MCF 10A (cell line): ENCODE data around the gene SLC23A3. TPM values are rescaled to one million over a fixed set of nuclear protein-coding genes. Genes with fewer than 3 reads are reported as not detected.

Experiments used
- BruUV-seq: library from RNA; stranded (reverse); fragments of 400-500 nt; replicated peaks from 2 replicates; lab custom pipeline; 2021; lab: Mats Ljungman, UMichigan
- CTCF ChIA-PET: fragments of 300-600 bp; sonication (Branson Sonifier 250); formaldehyde crosslinking; extraction: SDS; loops from one replicate; lab custom pipeline; 2021; ENCODE audit warnings: antibody characterized with exemption, inconsistent platforms; lab: Yijun Ruan, JAX
- POLR2A ChIA-PET: fragments of 300-600, 350-650 bp; sonication (Branson Sonifier 250); formaldehyde crosslinking; extraction: SDS; loops from one replicate; lab custom pipeline; 2020; ENCODE audit warnings: antibody characterized with exemption, inconsistent platforms; lab: Yijun Ruan, JAX
- DNase-seq: peaks from one replicate; pipeline ENCODE4 v3.0.0-alpha.2; 2018; ENCODE audit not compliant: unreplicated experiment
- H3K27ac Mint-ChIP-seq: one replicate; pipeline ENCODE4 v1.8.0; 2022; ENCODE audit warnings: mild to moderate bottlenecking, low read depth, mixed read lengths; ENCODE audit not compliant: unreplicated experiment
- H3K27me3 Mint-ChIP-seq: one replicate; pipeline ENCODE4 v1.8.0; 2022; ENCODE audit warnings: mixed read lengths; ENCODE audit not compliant: insufficient read depth, unreplicated experiment
- H3K36me3 Mint-ChIP-seq: one replicate; pipeline ENCODE4 v1.8.0; 2022; ENCODE audit warnings: mild to moderate bottlenecking, moderate library complexity, mixed read lengths; ENCODE audit not compliant: insufficient read depth, unreplicated experiment
- H3K4me1 Mint-ChIP-seq: one replicate; pipeline ENCODE4 v1.8.0; 2022; ENCODE audit warnings: mixed read lengths; ENCODE audit not compliant: insufficient read depth, unreplicated experiment
- H3K4me3 Mint-ChIP-seq: one replicate; pipeline ENCODE4 v1.8.0; 2022; ENCODE audit warnings: mild to moderate bottlenecking, moderate library complexity, mixed read lengths; ENCODE audit not compliant: unreplicated experiment
- H3K9me3 Mint-ChIP-seq: one replicate; pipeline ENCODE4 v1.8.0; 2022; ENCODE audit warnings: mixed read lengths; ENCODE audit not compliant: unreplicated experiment
- CTCF ChIP-seq: fragments of 200-600 bp; IDR thresholded peaks from one replicate; pipeline ENCODE4 v1.8.0; 2022; ENCODE audit warnings: antibody characterized with exemption, mild to moderate bottlenecking; ENCODE audit not compliant: unreplicated experiment
- intact Hi-C: fragments of 100-400 bp; cut with micrococcal nuclease; formaldehyde crosslinking; loops from 2 replicates; pipeline ENCODE4 v1.14.1; 2022
- total RNA-seq: library from RNA; stranded (reverse); gene quantifications from 2 replicates; pipeline ENCODE4 v1.2.3, GENCODE V29; 2022

Gene SLC23A3
- total RNA-seq, 1 experiment from 2014 or later, result 1.7 TPM

GRCh38 chr2:219213486-219214071, 43.8 kb upstream of the SLC23A3 start:
- DNase-seq, result no peak
- Mint-ChIP-seq H3K36me3 (peaks cover 66% of the 10 kb centered on the region), H3K9me3 (no peaks in the 10 kb centered on the region), H3K27me3 (no peaks in the 10 kb centered on the region), H3K4me3 (no peak overlapping the region), H3K27ac (peak overlapping the region; percentile 40), H3K4me1 (peaks cover 1% of the 10 kb centered on the region)
- POLR2A ChIA-PET, result interaction anchor here (2.0 kb wide), 1 partner anchor 16 kb away, joined by 7 read pairs; the partner anchor contains the start of genes ANKZF1 and ATG9A
- no TSS peak for BruUV-seq
- CTCF ChIA-PET, result interaction anchor here (0.9 to 1.0 kb wide), 2 partner anchors 78 to 81 kb away, joined by 3 to 4 read pairs; no protein-coding TSS in a partner anchor
- no peak for TF ChIP-seq CTCF
- intact Hi-C loops, result no loop called here

- CTCF ChIA-PET, result interaction anchor here (0.6 to 1.0 kb wide), 5 partner anchors 20 to 250 kb away, joined by 3 to 4 read pairs (median 4); no protein-coding TSS in a partner anchor
- Mint-ChIP-seq H3K36me3 (peaks cover 67% of the 10 kb centered on the region), H3K4me3 (no peak overlapping the region), H3K27me3 (no peaks in the 10 kb centered on the region), H3K9me3 (no peaks in the 10 kb centered on the region), H3K4me1 (peaks cover 7% of the 10 kb centered on the region), H3K27ac (no peak overlapping the region)
- intact Hi-C loops, result no loop called here
- no TSS peak for BruUV-seq
- POLR2A ChIA-PET, result interaction anchor here (2.0 kb wide), 1 partner anchor 16 kb away, joined by 7 read pairs; the partner anchor contains the start of genes ANKZF1 and ATG9A
- no peak for DNase-seq
- TF ChIP-seq CTCF, result no peak
Observed at GRCh38 chr2:219213026-219213415, 43.2 kb upstream of the SLC23A3 start.

- no peak for DNase-seq
- BruUV-seq, result no TSS peak
- TF ChIP-seq CTCF, result no peak
- ChIA-PET POLR2A (interaction anchor here (0.7 kb wide), 1 partner anchor 34 kb away, joined by 3 read pairs; no protein-coding TSS in a partner anchor), CTCF (interaction anchor here (0.6 to 1.8 kb wide), 5 partner anchors 39 to 844 kb away, joined by 3 to 6 read pairs (median 4); no protein-coding TSS in a partner anchor)
- peaks cover 62% of the 10 kb centered on the region for H3K36me3 Mint-ChIP-seq
- H3K9me3 Mint-ChIP-seq, result no peaks in the 10 kb centered on the region
- H3K4me1 Mint-ChIP-seq, result peaks cover 15% of the 10 kb centered on the region
- H3K4me3 Mint-ChIP-seq, result no peak overlapping the region
- H3K27me3 Mint-ChIP-seq, result no peaks in the 10 kb centered on the region
- no peak overlapping the region for H3K27ac Mint-ChIP-seq
- intact Hi-C loops, result no loop called here
Observed at GRCh38 chr2:219210886-219211362, 41.1 kb upstream of the SLC23A3 start.

GRCh38 chr2:219210196-219210885, 40.5 kb upstream of the SLC23A3 start:
- Mint-ChIP-seq H3K9me3 (no peaks in the 10 kb centered on the region), H3K27me3 (no peaks in the 10 kb centered on the region), H3K4me1 (peaks cover 15% of the 10 kb centered on the region), H3K27ac (peak overlapping the region; percentile 27), H3K4me3 (no peak overlapping the region), H3K36me3 (peaks cover 62% of the 10 kb centered on the region)
- ChIA-PET POLR2A (interaction anchor here (2.7 kb wide), 1 partner anchor 20 kb away, joined by 12 read pairs; the partner anchor contains the start of genes ANKZF1 and ATG9A), CTCF (no interaction called here)
- no peak for TF ChIP-seq CTCF
- intact Hi-C loops, result no loop called here
- DNase-seq, result no peak
- BruUV-seq, result no TSS peak
